Stimulated activated CD8-positive, alpha-beta memory T cell treated with anti-CD3 and anti-CD28 coated beads, Interleukin-7, amount 100 ng/mL, for 24 hours (primary cell): ENCODE results near the gene CLRN2.
"Not testable (repeated sequence)": the region's sequence is repeated elsewhere in the genome, so short reads cannot be mapped to it uniquely, and the experiment has no call there.

Experiments used
- DNase-seq: peaks from one replicate; pipeline ENCODE4 v3.0.0-alpha.2; 2020; ENCODE audit warnings: low read depth

CLRN2 gene

GRCh38 chr4:17545374-17546140 is 30.6 kb downstream of the CLRN2 start:
- DNase-seq: no peak

GRCh38 chr4:17546222-17546621 is 31.3 kb downstream of the CLRN2 start:
- no peak for DNase-seq

- DNase-seq: no peak
Measured at GRCh38 chr4:17546678-17547077, 31.7 kb downstream of the CLRN2 start.

GRCh38 chr4:17550549-17550948 is 35.6 kb downstream of the CLRN2 start:
- no peak for DNase-seq

- no peak for DNase-seq
Measured at GRCh38 chr4:17552427-17552826, 37.5 kb downstream of the CLRN2 start.

GRCh38 chr4:17554568-17554967 is 39.6 kb downstream of the CLRN2 start:
- DNase-seq: no peak

GRCh38 chr4:17556498-17556897 is 41.5 kb downstream of the CLRN2 start:
- DNase-seq: no peak

- no peak for DNase-seq
Measured at GRCh38 chr4:17557880-17558279, 42.9 kb downstream of the CLRN2 start.

GRCh38 chr4:17558941-17559708 is 44.2 kb downstream of the CLRN2 start:
- DNase-seq: no peak

- DNase-seq: no peak
Measured at GRCh38 chr4:17559709-17560048, 44.7 kb downstream of the CLRN2 start.

GRCh38 chr4:17560065-17560673 is 45.2 kb downstream of the CLRN2 start:
- DNase-seq: no peak

GRCh38 chr4:17561195-17561909 is 46.4 kb downstream of the CLRN2 start:
- no peak for DNase-seq

GRCh38 chr4:17562157-17562556 is 47.2 kb downstream of the CLRN2 start:
- no peak for DNase-seq

- DNase-seq: no peak
Measured at GRCh38 chr4:17565846-17566245, 50.9 kb downstream of the CLRN2 start.

GRCh38 chr4:17567271-17567670 is 52.3 kb downstream of the CLRN2 start:
- no peak for DNase-seq

- no peak for DNase-seq
Measured at GRCh38 chr4:17574206-17574605, 59.2 kb downstream of the CLRN2 start.

GRCh38 chr4:17575177-17575576 is 60.2 kb downstream of the CLRN2 start:
- DNase-seq: not testable (repeated sequence)
